HG03280 (cell line): ENCODE data around the gene F12.
A peak's percentile ranks its signal among the peaks of the same experiment; 100 is the strongest.
"Not testable (repeated sequence)": the region's sequence is repeated elsewhere in the genome, so short reads cannot be mapped to it uniquely, and the experiment has no call there.

Experiments
- ATAC-seq: cut with Tn5 transposase; IDR thresholded peaks from one replicate; pipeline ENCODE4 v1.9.1; 2021; ENCODE audit warnings: mild to moderate bottlenecking, moderate library complexity; ENCODE audit not compliant: unreplicated experiment

Gene F12

DNA sequence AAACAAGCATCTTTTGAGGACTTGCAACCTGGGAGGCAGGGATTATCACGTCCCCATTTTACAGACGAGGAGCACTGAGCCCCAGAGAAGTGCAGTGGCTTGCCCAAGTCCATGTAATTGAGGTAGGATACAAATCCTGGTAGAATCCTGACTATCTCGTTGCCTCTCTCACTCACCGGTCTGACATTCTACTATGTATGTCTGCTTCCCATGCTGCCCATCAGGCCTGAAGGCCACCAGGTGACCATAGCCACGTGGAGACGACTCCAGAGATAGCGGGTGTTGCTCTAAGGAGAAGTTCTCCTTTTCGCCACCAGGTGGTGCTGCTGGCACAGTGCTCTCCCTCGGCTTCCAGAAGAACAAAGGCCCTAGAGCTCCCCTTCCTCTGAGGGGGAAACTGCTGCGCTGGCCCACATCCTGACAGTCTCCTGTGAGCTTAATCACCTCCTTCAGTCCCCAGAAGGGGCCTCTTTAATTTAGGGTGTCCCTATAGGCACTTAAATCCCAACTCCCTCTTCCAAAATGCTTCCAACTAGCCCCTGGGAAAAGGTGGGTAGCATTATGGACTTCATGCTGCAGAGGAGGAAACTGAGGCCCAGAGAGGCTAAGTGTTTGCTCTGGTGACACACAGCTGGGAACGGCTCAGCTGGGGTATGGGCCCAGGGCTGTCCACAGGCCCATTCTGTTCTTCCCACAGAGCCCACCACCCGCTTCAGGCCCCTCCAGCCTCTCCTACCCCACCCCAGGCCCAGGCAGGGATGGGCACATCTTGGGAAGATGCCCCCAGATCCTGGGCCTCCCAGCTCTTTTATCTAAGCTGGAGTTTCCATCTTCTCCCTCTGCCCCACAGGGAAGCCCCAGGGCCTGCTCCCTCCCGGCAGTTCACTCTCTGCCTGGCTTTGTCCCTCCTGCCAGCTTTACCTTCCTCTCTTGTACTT lies 18.7 kb downstream of the F12 start:
- ATAC-seq = peak; percentile 59

DNA sequence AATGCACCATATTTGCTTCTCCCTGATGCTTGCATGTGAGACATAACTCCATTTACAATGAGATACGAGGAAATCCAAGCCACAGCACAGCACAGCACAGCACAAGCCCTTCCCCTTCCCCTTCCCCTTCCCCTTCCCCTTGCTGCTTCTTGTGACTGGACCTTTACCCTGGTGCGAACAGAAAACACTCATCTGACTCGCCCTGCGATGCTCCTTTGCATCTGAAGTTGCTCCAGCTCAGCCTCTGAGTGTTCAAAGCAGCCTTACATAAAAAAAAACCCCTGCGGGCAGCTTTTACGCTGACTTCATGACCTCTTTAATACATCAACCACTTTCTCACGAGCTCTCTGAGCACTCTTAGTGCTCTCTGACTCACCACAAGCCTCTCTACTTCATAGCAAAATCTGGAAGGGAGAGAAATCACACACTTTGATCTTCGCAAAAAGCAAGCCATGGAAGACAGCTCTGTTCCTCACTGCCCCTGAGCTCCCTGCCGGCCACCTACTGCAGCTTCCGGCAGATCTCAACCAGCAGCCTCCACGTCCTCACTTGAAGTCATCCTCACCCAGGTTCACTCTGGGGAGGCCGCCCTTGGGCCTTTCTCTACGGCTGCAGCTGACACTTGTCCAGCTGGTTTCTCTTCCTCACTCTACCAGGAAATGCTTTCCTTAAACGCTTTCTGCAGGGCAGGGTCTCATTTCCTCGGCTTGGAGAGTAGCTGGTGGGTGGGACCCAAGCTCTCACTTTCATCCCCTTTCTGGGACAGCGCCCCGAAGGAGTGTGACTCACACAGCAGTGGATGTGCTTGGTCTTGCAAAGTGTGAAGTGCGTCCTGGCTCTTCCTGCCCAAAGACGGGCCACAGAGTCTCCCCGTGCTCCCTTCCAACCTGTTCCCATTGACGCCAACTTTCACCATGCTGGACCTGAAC lies 19.9 kb downstream of the F12 start:
- peak; percentile 57 for ATAC-seq

DNA sequence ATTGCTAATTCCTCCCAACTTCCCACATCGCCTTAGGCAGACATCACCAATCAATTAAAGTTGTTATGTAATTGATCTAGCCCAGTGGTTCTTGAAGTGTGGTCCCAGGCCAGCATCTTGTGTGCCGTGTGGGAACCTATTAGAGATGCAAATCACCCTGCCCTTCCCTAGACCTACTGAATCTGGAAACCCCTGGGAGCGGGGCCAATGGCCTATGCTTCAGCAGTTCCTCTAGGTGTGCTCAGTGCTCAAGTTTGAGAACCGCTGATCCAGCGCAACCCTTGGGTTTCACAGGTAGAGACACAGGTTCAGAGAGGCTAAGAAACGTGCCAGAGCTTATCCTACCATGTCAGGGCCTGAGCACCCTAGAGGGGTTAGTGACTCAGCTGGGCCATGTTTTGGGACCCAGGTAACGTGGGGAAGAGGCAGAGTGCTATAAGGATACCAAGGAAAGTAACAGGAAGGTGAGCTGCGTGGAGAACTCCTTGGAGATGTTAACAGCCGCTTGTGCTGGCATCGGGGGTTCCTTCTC lies 20.8 kb downstream of the F12 start:
- ATAC-seq = no peak

- ATAC-seq = no peak
These were observed 22.0 kb downstream of the F12 start for GRCh38 chr5:177387405-177387804.

- ATAC-seq = no peak
These were observed 22.8 kb downstream of the F12 start for GRCh38 chr5:177386542-177386941.

- ATAC-seq = no peak
These were observed 23.6 kb downstream of the F12 start for GRCh38 chr5:177385720-177386119.

GRCh38 chr5:177384134-177384533 lies 25.2 kb downstream of the F12 start, which contains the start of gene SLC34A1:
SLC34A1 (plus strand) TSS chr5:177384434; CDS start chr5:177385742, 1,308 bp downstream.
- no peak for ATAC-seq

DNA sequence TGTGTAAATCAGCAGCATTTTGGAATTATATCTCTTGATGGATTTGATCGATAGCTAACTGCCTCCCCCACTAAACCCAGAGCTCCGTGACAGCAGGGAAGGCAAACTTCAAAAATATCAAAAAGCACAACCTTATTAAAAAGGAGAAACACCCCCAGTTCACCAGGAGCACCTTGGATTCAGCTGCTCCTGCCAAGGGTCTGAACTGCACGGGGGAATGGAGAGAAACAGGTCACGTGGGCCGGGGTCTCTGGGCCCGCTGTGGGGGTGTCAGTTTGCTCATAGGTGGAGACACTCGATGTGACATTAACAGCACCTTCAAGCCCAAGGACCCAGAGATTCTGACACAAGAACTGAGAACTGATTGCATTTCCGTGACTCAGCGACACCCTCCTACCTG lies 26.2 kb downstream of the F12 start:
- ATAC-seq = no peak

GRCh38 chr5:177382423-177383029 lies 26.8 kb downstream of the F12 start:
- no peak for ATAC-seq

DNA sequence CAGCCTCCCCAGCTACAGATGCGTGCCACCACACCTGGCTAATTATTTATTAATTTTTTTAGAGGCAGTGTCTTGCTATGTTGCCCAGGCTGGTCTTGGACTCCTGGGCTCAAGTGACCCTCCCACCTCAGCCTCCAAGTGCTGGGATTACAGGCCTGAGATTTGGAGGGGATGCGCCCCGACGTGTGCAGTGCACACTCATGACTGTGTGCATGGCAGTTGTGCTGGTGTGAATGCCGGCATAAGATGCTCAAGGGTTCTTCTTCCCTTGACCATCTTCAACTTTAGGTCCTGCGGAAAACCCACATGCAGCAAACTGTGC lies 28.6 kb downstream of the F12 start:
- ATAC-seq = no peak

DNA sequence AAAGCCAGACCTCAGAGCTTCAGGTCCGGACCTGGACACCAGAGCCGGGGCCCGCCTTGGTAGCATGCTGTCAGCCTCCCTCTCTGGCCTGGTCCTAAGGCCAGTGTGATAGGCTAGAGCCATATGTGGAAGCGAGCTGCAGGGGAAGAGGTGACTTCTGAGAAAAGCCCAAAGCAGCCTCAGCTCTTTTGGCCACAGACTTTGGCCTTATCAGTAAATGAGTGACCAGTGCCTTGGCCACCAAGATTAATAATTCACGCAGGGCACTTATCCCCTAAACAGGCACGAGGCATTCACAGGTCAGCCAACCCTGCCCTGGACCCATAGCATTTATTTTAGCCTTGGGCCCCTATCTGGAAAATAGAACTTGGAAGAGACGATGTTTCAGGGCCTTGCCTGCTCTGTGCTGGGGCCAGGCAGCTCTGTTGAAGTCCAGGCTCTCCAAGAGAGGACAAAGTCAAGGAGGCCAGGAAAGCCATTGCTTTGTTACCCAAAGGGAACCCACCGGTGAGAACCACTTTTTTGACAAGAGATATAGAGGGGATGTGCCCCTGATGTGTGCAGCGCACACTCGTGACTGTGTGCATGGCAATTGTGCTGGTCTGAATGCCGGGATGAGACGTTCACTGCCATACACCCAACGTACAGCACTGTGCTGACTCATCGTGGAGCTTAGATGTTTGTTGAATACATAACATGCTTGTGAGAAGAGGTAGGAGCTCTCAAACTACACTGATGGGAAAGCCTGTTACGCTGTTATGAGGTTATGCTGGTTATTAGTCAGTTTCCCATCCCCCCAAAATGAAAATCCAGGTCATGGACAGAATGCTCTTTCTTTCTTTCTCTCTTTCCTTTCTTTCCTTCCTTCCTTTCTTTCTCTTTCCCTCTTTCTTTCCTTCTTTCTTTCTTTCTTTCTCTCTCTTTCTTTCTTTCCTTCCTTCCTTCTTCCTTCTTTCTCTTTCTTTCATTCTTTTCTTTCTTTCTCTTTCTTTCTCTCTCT lies 30.2 kb downstream of the F12 start:
- peak; percentile 62 for ATAC-seq

DNA sequence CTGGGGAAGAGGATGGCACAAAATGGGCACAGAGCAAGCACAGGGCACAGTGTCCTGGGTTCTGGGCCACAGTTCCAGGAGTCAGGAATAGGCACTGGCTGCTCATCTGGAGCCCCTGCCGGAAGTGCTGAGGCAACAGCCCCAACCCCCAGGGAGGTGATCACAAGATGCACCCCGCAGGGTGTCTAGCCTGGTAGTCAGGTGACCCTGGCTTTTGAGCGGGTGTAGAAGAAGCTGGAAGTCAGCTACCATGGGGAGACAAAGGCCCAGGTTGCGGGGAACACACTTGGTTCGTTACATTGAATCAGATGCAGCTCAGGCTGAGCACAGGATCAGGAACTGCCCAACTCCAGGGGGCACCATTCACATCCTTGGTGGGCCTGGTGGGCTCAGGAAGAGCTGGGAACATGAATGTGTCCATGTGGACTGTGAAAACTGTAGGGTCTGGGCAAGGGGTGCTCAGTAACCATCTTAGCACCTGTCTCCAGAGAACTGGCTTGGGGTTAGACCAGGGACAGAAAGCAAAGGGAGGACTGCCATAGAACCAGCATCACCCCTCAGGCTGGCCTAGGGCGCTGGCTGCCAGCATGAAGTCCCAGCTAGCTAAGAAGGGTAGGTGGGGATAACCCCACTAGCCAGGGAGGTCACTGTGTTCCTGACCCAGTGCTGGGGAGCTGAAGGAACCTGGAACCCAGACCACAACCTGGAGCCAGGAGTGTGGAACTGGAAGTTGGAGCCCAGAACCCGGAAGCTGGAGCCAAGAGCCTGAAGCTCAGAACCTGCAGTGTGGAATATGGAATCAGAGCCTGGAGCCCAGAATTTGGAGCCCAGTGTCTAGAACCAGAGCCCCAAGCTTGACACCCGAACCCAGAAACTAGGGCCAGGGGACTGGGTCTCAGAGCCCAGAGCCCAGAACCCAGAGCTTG lies 31.2 kb downstream of the F12 start:
- ATAC-seq = no peak

DNA sequence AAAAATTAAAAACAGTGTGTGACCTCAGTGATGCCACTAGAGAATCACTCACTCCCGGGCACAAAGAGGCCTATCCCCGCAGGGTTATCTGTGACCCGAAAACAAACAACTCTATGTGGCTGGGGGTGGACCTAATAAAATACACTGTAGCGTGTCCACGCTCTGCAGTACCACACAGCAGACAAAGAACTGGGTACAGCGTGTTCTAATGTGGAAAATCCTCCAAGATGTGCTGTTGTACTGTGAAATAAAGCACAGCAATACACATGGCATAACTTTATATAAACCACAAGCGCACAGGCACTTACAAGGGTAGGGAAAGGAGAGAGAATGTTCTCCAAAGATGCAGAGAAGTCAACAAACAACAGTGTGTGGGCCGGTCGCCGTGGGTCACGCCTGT lies 33.3 kb downstream of the F12 start:
- ATAC-seq = no peak

DNA sequence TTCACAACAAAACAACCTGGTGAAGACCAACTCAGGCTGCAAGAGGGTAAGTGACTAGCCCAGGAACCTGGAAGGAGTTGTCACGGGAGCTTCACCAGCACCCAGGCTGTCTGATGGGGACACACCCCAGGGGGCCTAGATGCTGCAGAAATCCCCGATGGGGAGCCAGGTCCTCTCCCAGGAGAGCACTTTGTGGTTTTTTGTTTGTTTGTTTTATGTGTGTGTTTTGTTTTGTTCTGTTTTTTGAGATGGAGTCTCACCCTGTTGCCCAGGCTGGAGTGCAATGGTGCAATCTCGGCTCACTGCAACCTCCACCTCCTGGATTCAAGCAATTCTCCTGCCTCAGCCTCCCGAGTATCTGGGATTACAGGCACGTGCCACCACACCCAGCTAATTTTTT lies 33.8 kb downstream of the F12 start:
- not testable (repeated sequence) for ATAC-seq

DNA sequence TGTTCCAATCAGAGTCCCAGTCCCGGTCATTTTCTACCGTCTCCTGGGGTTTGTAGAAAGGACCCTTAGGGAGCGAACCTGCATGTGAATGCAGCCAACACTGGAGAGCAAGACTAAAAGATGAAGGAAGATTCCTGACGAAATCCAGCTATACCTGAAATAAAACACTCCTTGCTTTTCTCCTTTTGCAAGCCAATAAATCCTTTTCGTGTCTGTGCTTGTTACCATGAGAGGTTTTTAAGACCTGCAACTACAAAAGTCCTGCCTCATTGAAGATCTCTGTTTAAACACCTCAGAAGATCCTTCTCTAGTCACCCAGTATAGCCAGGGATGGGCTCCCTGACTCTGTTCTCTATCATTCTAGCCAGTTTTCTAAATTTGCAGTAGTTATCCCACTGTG lies 35.2 kb downstream of the F12 start:
- ATAC-seq = no peak

- no peak for ATAC-seq
These were observed 35.6 kb downstream of the F12 start for GRCh38 chr5:177373806-177374205.

GRCh38 chr5:177372910-177373309 lies 36.5 kb downstream of the F12 start:
- no peak for ATAC-seq

GRCh38 chr5:177372034-177372896 lies 37.1 kb downstream of the F12 start:
- ATAC-seq = no peak
